ENCODE data around the gene CERS2.

The CERS2 gene

DNA sequence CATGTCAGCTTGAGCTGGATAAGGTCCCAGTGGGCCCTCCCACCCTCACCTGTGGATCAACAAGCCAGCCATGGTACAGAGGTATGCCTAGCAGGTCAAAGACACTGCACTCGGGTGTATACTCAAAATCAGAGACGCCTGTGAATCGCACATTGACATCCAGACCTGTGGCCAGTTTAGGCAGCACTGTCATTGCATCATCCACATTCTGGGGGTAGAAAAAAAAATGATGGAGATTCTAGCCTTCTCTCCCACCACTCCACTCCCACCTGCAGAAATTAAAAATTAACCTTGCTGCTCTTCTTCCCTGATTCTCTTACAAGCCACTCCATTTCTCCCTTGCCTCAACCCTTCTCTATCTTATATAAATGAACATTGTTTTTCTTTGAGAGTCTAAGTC lies 25.8 kb upstream of the CERS2 start:
- TF ChIP-seq, protein P1, sequence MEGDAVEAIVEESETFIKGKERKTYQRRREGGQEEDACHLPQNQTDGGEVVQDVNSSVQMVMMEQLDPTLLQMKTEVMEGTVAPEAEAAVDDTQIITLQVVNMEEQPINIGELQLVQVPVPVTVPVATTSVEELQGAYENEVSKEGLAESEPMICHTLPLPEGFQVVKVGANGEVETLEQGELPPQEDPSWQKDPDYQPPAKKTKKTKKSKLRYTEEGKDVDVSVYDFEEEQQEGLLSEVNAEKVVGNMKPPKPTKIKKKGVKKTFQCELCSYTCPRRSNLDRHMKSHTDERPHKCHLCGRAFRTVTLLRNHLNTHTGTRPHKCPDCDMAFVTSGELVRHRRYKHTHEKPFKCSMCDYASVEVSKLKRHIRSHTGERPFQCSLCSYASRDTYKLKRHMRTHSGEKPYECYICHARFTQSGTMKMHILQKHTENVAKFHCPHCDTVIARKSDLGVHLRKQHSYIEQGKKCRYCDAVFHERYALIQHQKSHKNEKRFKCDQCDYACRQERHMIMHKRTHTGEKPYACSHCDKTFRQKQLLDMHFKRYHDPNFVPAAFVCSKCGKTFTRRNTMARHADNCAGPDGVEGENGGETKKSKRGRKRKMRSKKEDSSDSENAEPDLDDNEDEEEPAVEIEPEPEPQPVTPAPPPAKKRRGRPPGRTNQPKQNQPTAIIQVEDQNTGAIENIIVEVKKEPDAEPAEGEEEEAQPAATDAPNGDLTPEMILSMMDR (IDR thresholded peaks at IDR 0.05): no peak
- no peaks in the 10 kb centered on the region for H3K9me3 ChIP-seq
- H3K27ac ChIP-seq: peak overlapping the region; percentile 96
- peaks cover 59 to 66% of the 10 kb centered on the region in 2 experiments for H3K4me1 ChIP-seq (ENCODE audit: control insufficient read depth in 1 of 2, insufficient read depth in 1 of 2, low read depth in 1 of 2, low read length in 1 of 2)
- no peaks in the 10 kb centered on the region for H3K27me3 ChIP-seq
- H3K4me3 ChIP-seq (ENCODE audit: low read depth in 1 of 2, low read length in 1 of 2): peak overlapping the region in 1 of 2 experiments; percentile 90
- peaks cover 62% of the 10 kb centered on the region for H3K36me3 ChIP-seq

DNA sequence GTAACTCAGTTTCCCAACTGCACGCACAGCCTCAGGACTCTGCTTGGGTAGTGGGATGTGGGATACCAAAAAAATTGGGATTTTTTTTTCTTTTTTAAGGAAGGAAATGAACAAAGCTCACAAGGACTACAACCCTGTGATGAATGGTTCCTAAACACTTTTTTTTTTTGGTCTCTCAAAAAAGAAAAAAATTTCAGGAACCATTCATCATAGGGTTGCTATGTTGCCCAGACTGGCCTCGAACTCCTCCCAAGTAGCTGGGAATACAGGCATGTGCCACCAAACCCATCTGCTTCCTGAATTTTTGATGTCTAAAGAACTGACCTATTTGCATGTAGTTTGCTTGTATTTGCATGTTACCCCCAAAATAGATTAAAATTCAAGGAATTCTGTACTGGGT lies 25.3 kb upstream of the CERS2 start:
- Histone ChIP-seq H3K9me3 (no peaks in the 10 kb centered on the region), H3K4me3 (ENCODE audit: low read depth in 1 of 2, low read length in 1 of 2) (peak overlapping the region in 1 of 2 experiments; percentile 90), H3K27ac (peak overlapping the region; percentile 96), H3K36me3 (peaks cover 67% of the 10 kb centered on the region), H3K27me3 (no peaks in the 10 kb centered on the region), H3K4me1 (ENCODE audit: control insufficient read depth in 1 of 2, insufficient read depth in 1 of 2, low read depth in 1 of 2, low read length in 1 of 2) (peaks cover 59 to 61% of the 10 kb centered on the region in 2 experiments)
- TF ChIP-seq, protein P1 (IDR thresholded peaks at IDR 0.05): no peak

DNA sequence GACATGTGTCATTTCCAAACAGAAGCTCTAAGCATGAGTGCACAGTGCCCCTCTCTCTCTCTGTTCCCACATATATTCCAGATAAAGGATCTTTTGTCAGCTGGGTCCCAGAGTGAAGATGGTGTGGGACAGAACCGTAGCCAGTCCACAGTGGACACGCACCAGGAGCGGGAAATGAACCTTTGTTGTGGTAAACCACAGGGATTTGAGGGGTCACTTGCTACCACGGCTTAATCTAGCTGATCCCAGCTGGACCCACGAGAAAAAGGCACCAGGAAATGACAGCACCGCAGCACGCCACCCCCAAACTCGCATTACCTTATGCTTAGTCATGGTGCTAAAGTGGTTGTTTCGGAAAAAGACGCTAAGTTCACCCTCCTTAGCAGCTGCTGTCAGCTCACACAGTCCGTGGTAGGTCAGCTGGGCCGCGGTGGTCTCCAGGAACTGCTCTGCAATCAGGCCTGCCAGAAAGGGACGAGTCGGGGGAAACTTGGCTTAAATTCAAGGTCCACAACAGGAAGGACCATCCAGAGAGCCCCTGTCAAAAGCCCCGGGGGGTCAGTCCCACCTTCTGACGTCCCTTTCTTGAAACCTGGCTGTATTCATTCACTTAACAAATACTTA lies 24.5 kb upstream of the CERS2 start:
- Histone ChIP-seq H3K9me3 (no peaks in the 10 kb centered on the region), H3K27me3 (no peaks in the 10 kb centered on the region), H3K27ac (peak overlapping the region; percentile 96), H3K4me1 (ENCODE audit: control insufficient read depth in 1 of 2, insufficient read depth in 1 of 2, low read depth in 1 of 2, low read length in 1 of 2) (peaks cover 54 to 55% of the 10 kb centered on the region in 2 experiments), H3K36me3 (peaks cover 75% of the 10 kb centered on the region), H3K4me3 (ENCODE audit: low read depth in 1 of 2, low read length in 1 of 2) (peak overlapping the region; percentile 16 to 17)
- TF ChIP-seq, protein P1 (IDR thresholded peaks at IDR 0.05): no peak

DNA sequence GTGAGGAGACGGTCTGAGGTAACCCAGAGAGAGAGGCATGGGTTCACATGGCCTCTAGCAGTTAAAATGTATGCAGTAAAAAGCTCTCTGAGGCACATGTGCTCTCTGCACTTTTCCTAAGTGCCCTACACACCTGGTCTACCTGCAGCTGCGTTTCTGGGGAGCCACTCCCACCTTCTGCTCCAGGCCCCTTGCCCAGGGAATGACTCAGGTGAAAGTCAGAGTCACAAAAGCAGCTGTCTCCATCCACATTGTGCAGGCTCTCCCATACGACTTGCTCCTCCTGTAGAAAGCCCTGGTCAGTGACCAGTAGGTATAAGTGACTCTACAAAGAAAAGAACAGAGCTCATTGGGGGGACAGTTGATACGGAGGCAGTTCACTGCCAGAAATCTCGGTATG lies 23.3 kb upstream of the CERS2 start:
- TF ChIP-seq, protein P1 (IDR thresholded peaks at IDR 0.05): no peak
- Histone ChIP-seq H3K4me3 (ENCODE audit: low read depth in 1 of 2, low read length in 1 of 2) (no peak overlapping the region), H3K4me1 (ENCODE audit: control insufficient read depth in 1 of 2, insufficient read depth in 1 of 2, low read depth in 1 of 2, low read length in 1 of 2) (peaks cover 42 to 44% of the 10 kb centered on the region in 2 experiments), H3K27ac (peak overlapping the region; percentile 96), H3K27me3 (no peaks in the 10 kb centered on the region), H3K36me3 (peaks cover 80% of the 10 kb centered on the region), H3K9me3 (no peaks in the 10 kb centered on the region)

DNA sequence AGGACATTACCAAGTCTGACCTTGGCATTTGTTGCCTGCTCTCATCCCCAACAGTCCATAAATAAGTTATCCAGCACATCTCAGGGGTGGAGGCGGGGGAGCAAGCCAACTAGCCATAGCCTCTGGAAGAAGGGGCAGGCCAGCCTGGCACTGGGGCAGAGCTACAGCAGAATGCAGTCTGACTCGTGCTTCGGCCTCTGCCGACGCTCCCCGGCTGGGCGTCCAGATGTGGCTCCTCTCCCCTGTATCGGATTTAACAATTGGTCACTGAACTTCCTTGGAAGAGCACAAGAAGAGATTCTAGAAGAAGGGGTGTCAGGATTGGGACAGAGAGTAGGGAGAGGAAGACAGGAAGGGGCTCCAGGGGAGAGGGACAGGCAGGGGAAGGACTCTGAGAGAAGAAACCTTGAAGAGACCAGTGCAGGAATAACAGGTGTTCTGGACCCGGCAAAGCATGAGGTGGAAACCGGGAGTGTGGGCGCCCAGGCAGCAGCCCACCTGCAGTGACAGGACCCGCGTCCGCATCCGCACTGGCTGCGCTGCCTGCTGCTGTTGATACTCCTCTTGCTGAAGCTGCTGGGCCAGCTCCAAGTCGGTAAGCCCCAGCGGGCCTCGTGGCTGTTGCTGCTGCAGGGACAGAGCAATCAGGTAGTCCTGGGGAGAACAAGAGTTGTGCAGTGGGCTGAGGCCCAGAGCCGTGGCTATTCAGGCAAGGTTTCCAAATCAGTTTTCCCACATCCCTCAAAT lies 22.7 kb upstream of the CERS2 start:
- TF ChIP-seq, protein P1 (IDR thresholded peaks at IDR 0.05): no peak
- peaks cover 36 to 37% of the 10 kb centered on the region in 2 experiments for H3K4me1 ChIP-seq (ENCODE audit: control insufficient read depth in 1 of 2, insufficient read depth in 1 of 2, low read depth in 1 of 2, low read length in 1 of 2)
- no peaks in the 10 kb centered on the region for H3K9me3 ChIP-seq
- H3K4me3 ChIP-seq (ENCODE audit: low read depth in 1 of 2, low read length in 1 of 2): no peak overlapping the region
- H3K27me3 ChIP-seq: no peaks in the 10 kb centered on the region
- H3K27ac ChIP-seq: peak overlapping the region; percentile 96
- H3K36me3 ChIP-seq: peaks cover 80% of the 10 kb centered on the region
